ENCODE results near the gene NR6A1.

The NR6A1 gene

GRCh38 chr9:124520206-124520596 is 250.9 kb downstream of the NR6A1 start:
- TF ChIP-seq CTCF (IDR thresholded peaks at IDR 0.05; ENCODE audit: low read depth, low read length), result no peak
- no peak overlapping the region for H3K4me3 ChIP-seq (ENCODE audit: low read depth, low read length)
- in situ Hi-C loops (cut with HindIII; ENCODE audit: low sequenced_read_pairs), result no loop called here
- DNase-seq (ENCODE audit: low read depth, low spot score), result no peak

GRCh38 chr9:124518116-124518515 is 253.0 kb downstream of the NR6A1 start:
- no peak overlapping the region for H3K4me3 ChIP-seq (ENCODE audit: low read depth, low read length)
- DNase-seq (ENCODE audit: low read depth, low spot score), result no peak
- no peak for TF ChIP-seq CTCF (IDR thresholded peaks at IDR 0.05; ENCODE audit: low read depth, low read length)
- in situ Hi-C loops (cut with HindIII; ENCODE audit: low sequenced_read_pairs), result no loop called here

- H3K4me3 ChIP-seq (ENCODE audit: low read depth, low read length), result no peak overlapping the region
- no peak for TF ChIP-seq CTCF (IDR thresholded peaks at IDR 0.05; ENCODE audit: low read depth, low read length)
- in situ Hi-C loops (cut with HindIII; ENCODE audit: low sequenced_read_pairs), result no loop called here
- DNase-seq (ENCODE audit: low read depth, low spot score), result no peak
These were observed 253.5 kb downstream of the NR6A1 start for GRCh38 chr9:124517600-124517999.

- TF ChIP-seq CTCF (IDR thresholded peaks at IDR 0.05; ENCODE audit: low read depth, low read length), result no peak
- in situ Hi-C loops (cut with HindIII; ENCODE audit: low sequenced_read_pairs), result no loop called here
- DNase-seq (ENCODE audit: low read depth, low spot score), result no peak
These were observed 256.2 kb downstream of the NR6A1 start for GRCh38 chr9:124514874-124515273.

GRCh38 chr9:124514125-124514524 is 257.0 kb downstream of the NR6A1 start:
- no peak for TF ChIP-seq CTCF (IDR thresholded peaks at IDR 0.05; ENCODE audit: low read depth, low read length)
- in situ Hi-C loops (cut with HindIII; ENCODE audit: low sequenced_read_pairs), result no loop called here
- no peak for DNase-seq (ENCODE audit: low read depth, low spot score)
- H3K4me3 ChIP-seq (ENCODE audit: low read depth, low read length), result no peak overlapping the region

More at GRCh38 chr9:124514874-124515273, 256.2 kb downstream of the NR6A1 start:
- no peak overlapping the region for H3K4me3 ChIP-seq (ENCODE audit: low read depth, low read length)

- no peak for DNase-seq (ENCODE audit: low read depth, low spot score)
- no peak for TF ChIP-seq CTCF (IDR thresholded peaks at IDR 0.05; ENCODE audit: low read depth, low read length)
- no peak overlapping the region for H3K4me3 ChIP-seq (ENCODE audit: low read depth, low read length)
- in situ Hi-C loops (cut with HindIII; ENCODE audit: low sequenced_read_pairs), result no loop called here
These were observed 257.6 kb downstream of the NR6A1 start for GRCh38 chr9:124513376-124513994.
